Measurements from ENCODE around the gene ANKRD17. TPM values are rescaled to one million over a fixed set of nuclear protein-coding genes. Genes with fewer than 3 reads are reported as not detected.

ANKRD17 gene
- total RNA-seq, 4 donors from 2014 or later, result 56.2 to 80.2 (median 60.2) TPM

GRCh38 chr4:73129319-73129718, 129.3 kb downstream of the ANKRD17 start:
- DNase-seq (ENCODE audit: low spot score) (no peak), ATAC-seq (ENCODE audit: low FRiP score) (no peak)
- TF ChIP-seq, protein P1, sequence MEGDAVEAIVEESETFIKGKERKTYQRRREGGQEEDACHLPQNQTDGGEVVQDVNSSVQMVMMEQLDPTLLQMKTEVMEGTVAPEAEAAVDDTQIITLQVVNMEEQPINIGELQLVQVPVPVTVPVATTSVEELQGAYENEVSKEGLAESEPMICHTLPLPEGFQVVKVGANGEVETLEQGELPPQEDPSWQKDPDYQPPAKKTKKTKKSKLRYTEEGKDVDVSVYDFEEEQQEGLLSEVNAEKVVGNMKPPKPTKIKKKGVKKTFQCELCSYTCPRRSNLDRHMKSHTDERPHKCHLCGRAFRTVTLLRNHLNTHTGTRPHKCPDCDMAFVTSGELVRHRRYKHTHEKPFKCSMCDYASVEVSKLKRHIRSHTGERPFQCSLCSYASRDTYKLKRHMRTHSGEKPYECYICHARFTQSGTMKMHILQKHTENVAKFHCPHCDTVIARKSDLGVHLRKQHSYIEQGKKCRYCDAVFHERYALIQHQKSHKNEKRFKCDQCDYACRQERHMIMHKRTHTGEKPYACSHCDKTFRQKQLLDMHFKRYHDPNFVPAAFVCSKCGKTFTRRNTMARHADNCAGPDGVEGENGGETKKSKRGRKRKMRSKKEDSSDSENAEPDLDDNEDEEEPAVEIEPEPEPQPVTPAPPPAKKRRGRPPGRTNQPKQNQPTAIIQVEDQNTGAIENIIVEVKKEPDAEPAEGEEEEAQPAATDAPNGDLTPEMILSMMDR (IDR thresholded peaks at IDR 0.05), result no peak

DNA sequence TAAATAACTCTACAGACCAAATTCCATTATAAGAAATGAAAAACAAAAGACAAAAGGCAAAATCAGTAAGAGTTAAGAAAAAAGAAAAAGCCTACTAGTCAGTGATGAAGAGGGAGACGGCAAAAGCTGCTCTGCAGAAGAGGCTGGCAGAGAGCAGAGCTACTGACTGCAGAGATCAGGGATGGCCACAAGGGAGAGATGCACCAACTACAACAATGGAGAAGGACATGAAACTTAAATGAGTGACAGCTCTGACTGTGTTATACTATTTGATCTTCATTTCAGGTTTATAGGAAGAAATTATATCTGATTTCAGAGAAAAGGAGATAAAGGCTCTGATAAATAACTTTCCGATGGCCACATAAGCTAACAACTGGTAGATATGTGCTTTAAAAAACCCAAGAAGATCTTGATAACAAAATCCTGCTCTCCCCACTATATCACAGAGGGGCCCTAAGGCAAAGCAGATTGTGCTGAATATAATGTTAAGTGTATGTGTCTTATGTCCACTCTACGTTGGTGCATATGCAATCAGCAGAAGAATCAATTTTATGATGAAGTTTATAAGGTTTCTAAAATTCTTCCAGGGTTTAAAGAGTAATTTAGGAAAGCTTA, 130.7 kb downstream of the ANKRD17 start:
- ATAC-seq (ENCODE audit: low FRiP score), result no peak
- DNase-seq (ENCODE audit: low spot score), result no peak
- TF ChIP-seq, protein P1 (IDR thresholded peaks at IDR 0.05), result no peak

DNA sequence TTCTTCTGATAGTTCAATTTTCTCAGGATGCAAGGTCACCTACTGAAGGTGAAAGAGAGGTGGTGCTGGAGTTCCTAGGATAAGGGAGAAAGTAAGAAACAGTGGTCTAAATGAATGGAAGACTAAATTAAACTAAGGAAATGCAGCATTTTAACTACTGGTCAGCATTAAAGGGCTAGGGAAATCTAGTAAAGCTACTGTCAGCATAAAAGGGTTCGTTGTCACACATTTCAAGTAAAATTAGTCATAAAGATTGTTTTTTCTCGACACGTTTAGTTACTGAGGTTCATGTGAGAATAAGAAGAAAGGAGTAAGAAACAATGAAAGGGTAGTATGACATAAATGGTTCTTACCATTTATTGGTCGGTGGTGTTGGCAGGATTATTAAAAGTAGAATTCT, 149.1 kb downstream of the ANKRD17 start:
- DNase-seq (ENCODE audit: low spot score) (no peak), ATAC-seq (ENCODE audit: low FRiP score) (no peak)
- TF ChIP-seq, protein P1 (IDR thresholded peaks at IDR 0.05), result no peak

DNA sequence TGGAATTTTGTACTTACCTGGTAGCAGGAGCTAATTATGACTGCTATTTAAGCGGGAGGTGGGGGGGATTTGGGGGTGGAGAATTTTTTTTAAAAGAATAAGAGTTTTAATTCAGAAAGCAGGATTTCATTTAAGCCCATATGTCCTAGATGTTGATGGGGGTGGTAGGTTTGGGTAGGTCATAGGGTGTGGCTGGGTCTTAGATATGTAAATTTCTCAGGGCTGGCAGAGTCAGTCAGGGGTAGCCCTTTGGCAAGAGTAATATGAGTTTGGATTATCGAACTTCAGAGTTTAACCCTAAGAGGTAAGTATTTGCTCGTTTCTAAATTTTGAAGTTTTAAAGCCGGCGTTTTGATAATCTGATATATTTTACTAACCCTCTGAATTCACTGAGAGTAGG, 153.9 kb downstream of the ANKRD17 start:
- ATAC-seq (ENCODE audit: low FRiP score) (no peak), DNase-seq (ENCODE audit: low spot score) (no peak)
- TF ChIP-seq, protein P1 (IDR thresholded peaks at IDR 0.05), result no peak

- TF ChIP-seq, protein P1 (IDR thresholded peaks at IDR 0.05), result no peak
- no peak for DNase-seq (ENCODE audit: low spot score)
Observed at GRCh38 chr4:73103799-73104503, 154.6 kb downstream of the ANKRD17 start.

GRCh38 chr4:73099143-73099542, 159.5 kb downstream of the ANKRD17 start:
- no peak for ATAC-seq (ENCODE audit: low FRiP score)
- DNase-seq (ENCODE audit: low spot score), result no peak
- TF ChIP-seq, protein P1 (IDR thresholded peaks at IDR 0.05), result no peak

More at GRCh38 chr4:73103799-73104503, 154.6 kb downstream of the ANKRD17 start:
- ATAC-seq (ENCODE audit: low FRiP score), result no peak

- DNase-seq (ENCODE audit: low spot score) (no peak), ATAC-seq (ENCODE audit: low FRiP score) (no peak)
- TF ChIP-seq, protein P1 (IDR thresholded peaks at IDR 0.05), result no peak
Observed at GRCh38 chr4:73098713-73099112, 159.9 kb downstream of the ANKRD17 start.
